GM19351 (cell line): ENCODE results near the gene RNF175.

ENCODE experiments used
- ATAC-seq: cut with Tn5 transposase; IDR thresholded peaks from one replicate; pipeline ENCODE4 v1.9.1; 2021; ENCODE audit warnings: mild to moderate bottlenecking, moderate library complexity; ENCODE audit not compliant: unreplicated experiment

The RNF175 gene

GRCh38 chr4:153750197-153750817 is 9.5 kb downstream of the RNF175 start:
- ATAC-seq = peak; percentile 95

DNA sequence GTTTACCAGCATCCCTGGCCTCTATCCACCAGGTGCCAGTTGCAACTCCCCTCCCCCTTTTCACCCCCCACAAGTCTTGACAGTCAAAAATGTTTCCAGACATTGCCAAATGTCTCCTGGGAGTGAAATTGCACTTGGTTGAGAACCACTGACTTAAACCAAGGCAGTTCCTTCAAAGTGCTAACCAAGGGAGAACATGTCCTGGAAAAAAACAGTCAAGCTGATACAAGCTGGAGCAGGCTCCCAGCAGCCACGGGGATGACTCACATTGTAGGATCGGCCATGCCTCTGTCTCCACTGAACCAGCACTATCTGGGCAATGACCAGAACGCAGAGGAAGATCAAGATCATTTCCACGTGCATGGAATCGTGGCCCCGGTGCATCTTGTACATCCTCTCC is 11.4 kb downstream of the RNF175 start:
- no peak for ATAC-seq

DNA sequence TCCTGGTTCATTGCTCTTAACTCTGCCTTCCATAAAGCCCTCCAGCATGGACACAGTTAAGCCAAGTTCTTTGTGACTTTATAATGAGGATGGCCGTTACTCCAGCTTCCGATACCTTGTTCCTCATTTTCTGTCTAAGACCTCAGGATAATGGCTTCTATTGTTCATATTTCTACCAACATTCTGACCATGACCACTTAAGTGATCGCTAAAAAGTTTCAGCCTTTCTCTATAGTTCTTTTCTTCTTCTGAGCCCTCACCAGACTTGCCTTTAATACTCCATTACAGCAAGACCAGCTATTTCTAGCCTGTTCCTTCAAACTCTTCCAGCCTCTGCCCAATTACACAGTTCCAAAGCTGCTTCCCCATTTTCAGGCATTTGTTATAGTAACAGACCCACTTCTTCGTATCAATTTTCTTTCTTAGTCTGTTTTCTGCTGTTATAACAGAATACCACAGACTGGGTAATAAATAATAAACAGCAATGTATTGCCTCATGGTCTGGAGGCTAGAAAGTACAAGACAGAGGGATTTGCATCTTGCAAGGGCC is 12.3 kb downstream of the RNF175 start:
- ATAC-seq = no peak

DNA sequence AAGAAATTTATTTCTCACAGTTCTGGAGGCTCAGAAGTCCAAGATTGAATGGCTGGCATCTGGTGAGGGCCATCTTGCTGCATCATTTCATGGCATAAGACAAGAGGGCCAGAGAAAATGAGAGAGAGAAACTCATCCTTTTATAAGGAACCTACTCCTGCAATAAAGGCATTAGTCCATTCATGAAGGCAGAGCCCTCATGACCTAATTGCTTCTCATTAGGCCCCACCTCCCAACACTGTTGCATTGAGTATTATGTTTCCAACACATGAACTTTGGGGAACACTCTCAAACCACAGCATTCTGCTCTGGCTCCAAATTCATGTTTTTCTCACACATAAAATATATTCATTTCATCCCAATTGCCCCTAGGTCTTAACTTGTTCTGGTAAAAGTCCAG is 14.2 kb downstream of the RNF175 start:
- ATAC-seq = no peak

GRCh38 chr4:153741541-153741940 is 18.3 kb downstream of the RNF175 start:
- ATAC-seq = no peak

DNA sequence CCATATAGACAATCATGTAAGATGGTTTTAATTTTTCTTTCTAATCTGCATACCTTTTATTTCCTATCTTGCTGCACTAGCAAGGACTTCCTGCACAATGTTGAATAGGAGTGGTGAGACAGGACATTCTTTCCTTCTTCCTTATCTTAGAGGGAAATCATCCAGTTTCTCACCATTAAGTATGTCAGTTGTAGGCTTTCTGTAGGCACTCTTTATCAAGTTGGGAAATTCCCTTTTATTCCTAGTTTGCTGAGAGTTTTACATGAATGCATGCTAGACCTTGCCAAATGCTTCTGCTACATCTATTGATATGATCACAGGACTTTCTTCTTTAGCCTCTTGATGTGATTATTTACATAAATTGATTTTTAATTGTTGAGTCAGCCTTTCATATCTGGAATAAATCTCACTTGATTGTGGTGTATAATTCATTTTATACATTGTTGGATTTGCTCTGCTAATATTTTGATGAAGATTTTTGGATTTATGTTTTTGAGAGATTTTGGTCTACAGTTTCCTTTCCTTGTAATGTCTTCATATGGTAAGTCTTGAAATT is 23.8 kb downstream of the RNF175 start:
- no peak for ATAC-seq

DNA sequence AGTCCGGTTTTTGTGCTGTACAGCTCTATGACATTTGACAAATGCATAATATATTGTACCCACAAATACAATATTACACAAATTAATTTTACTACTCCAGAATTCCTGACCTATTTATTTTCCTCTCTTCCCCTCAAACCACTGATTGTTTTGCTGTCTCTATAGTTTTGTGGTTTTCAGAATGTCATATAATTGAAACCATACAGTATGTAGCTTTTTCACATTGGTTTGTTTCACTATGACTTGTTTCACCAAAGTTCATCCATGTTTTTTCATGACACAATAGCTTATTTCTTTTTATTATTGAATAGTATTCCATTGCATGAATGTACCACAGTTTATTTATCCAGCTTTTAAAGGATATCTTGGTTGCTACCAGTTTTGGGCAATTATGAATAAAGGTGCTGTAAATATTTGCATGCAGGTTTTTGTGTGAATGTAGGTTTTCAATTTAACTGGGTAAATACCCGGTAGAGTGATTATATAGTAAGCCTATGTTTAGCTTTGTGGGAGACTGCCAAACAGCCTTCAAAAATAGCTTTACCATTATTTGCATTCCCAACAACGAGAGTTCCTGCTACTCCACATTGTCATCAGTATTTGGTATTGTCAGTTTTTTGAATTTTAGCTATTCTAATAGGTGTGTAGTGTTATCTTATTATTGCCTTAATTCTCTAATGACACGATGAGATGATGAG is 25.9 kb downstream of the RNF175 start:
- peak; percentile 76 for ATAC-seq

- no peak for ATAC-seq
Observed at GRCh38 chr4:153731239-153731638, 28.6 kb downstream of the RNF175 start.

DNA sequence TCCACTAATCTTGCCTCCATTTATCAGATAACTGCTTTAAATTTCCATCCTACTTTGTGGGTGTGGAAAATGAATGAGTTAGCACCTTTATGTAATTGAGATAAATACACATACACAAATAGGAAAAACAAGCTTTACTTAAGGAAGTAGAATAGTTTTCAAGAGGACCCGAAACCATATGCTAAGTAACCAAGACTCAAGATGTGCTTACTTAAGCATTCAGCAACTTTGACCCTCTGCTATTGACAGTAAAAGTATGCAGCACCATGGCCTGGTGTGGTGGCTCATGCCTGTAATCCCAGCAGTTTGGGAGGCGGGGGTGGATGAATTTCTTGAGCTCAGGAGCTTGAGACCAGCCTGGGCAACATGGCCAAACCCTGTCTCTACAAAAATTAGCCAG is 29.9 kb downstream of the RNF175 start:
- ATAC-seq = peak; percentile 32

DNA sequence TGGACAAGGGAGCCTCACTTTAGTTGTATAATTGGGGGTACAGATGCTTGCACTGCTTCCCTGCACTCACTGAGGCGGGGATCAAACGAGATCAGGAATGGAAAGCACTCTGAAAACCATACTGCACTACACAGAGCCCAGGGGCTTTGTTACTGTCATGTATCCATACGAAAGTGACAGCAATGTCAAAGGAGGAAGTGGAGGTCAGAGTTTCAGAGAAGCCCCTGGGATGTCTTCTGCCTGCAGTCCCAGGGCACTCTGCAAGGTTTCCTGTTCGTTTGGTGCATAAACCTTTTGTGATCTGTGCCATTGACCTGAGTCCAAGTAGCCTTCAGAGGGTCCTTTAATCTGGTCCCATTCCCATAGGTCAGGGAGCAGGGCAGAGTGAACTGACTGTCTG is 31.2 kb downstream of the RNF175 start:
- ATAC-seq = no peak

GRCh38 chr4:153728151-153728550 is 31.7 kb downstream of the RNF175 start:
- ATAC-seq = no peak

- no peak for ATAC-seq
Observed at GRCh38 chr4:153725831-153726154, 34.0 kb downstream of the RNF175 start.

GRCh38 chr4:153725136-153725830 is 34.5 kb downstream of the RNF175 start:
- no peak for ATAC-seq

GRCh38 chr4:153724606-153725005 is 35.2 kb downstream of the RNF175 start:
- no peak for ATAC-seq

DNA sequence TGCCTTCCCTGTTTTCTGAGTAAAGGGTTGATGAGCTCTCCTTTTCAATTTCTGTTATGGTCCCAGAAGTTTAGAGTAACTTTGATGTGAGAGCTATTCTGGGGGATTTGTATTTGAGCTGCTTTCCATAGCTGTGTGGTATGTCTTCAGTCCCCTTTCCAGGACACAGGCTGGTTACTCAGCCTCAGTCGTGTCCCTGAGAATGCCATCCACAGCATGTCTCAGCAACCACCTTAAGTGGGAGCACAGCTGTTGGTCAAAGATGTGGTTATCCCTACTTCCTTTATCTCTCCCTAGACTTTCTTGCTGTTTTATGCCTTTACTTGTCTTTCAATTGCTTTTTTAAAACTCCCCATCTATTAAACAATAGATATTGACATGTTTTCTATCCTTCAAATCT is 37.8 kb downstream of the RNF175 start:
- ATAC-seq = no peak

DNA sequence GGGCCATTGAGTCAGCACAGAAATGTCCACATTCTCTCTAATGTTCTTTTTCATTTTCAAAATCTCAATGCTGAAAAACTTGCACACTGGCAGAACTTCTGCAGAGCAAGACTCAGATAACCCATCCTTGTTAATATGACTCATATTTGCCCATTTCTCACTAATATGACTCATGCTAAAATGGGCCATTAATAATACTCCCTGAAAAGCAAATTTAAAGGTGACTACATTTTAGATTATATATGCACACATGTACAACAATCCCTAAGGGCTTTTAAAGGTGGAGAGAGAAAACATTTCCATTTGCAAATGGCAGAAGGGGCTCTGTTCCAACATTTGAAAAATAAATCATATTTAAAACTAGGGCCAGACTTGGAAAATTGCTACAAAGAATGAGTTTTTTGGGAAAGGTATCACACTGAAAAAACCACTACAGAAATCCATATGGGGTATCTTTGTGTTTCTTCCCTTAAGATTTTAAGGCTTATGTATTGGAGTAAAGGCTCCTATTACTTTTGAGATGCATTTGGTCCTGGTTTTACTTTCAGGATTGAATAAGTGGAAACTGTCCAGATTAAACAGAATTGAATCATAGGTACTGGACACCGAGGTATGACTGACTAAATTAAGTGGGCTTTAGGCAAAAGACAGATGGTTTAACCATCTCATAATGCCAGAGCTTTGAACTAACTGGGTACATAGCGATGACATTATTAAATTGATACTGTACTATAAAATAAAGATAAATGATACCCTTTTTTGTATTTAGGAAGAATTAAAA is 45.8 kb downstream of the RNF175 start:
- ATAC-seq = no peak

- ATAC-seq = no peak
Observed at GRCh38 chr4:153710681-153711080, 49.1 kb downstream of the RNF175 start.

DNA sequence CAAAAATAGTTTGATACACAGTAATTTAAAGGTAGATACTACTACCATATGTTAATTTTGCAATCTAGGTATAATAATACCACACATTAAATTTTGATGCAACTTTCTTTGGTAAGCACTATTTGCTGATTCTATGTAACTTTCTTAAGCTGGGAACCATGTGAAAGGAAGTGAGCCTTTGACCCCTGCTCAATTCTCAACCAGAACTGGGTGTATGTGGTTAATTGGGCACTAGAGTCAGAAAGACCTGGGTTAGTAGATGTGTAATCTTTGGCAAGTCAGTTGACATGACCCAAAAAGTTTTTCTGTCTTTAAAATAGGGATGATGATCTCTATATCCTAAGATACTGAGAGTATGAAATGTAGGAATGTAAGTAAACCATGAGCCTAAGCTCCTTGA is 53.3 kb downstream of the RNF175 start:
- peak; percentile 18 for ATAC-seq

- peak; percentile 82 for ATAC-seq
Observed at GRCh38 chr4:153705743-153706468, 53.9 kb downstream of the RNF175 start.

DNA sequence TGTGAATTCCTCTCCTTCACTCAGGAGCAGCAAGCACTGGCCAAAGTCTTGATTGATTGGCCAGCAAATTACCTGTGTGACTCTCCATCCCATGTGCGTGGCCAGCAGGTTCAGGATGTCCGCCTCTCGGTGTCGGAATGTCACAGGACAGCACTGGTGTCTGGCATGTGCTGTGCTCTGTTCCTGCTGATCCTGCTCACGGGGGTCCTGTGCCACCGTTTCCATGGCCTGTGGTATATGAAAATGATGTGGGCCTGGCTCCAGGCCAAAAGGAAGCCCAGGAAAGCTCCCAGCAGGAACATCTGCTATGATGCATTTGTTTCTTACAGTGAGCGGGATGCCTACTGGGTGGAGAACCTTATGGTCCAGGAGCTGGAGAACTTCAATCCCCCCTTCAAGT is 55.3 kb downstream of the RNF175 start:
- no peak for ATAC-seq
